Nephron (organoid): ENCODE results near the gene EGR4.

ENCODE experiments used
- H3K27ac Mint-ChIP-seq, 3 experiments: 2 replicates each; pipeline ENCODE4 v1.8.0; 2020; ENCODE audit warnings: mixed read lengths in 3 of 3, mild to moderate bottlenecking in 2 of 3, moderate library complexity in 1 of 3
- H3K27me3 Mint-ChIP-seq: 2 replicates; pipeline ENCODE4 v1.8.0; 2021; ENCODE audit warnings: low read depth, mild to moderate bottlenecking, moderate library complexity, mixed read lengths
- H3K36me3 Mint-ChIP-seq: 2 replicates; pipeline ENCODE4 v1.8.0; 2020; ENCODE audit warnings: low read depth, mixed read lengths
- H3K4me1 Mint-ChIP-seq: 2 replicates; pipeline ENCODE4 v1.8.0; 2020; ENCODE audit warnings: mixed read lengths
- H3K4me3 Mint-ChIP-seq, 3 experiments: 2 replicates each; pipeline ENCODE4 v1.8.0; 2020; ENCODE audit warnings: mild to moderate bottlenecking in 3 of 3, mixed read lengths in 3 of 3, moderate library complexity in 2 of 3
- H3K9me3 Mint-ChIP-seq: 2 replicates; pipeline ENCODE4 v1.8.0; 2020; ENCODE audit warnings: mixed read lengths
- TF ChIP-seq, protein P1 (sequence below), 3 experiments: fragments of 200-600 bp; sonication (generic); IDR thresholded peaks; one replicate each; pipeline ENCODE4 v1.5.0; 2021; ENCODE audit warnings: antibody characterized with exemption in 3 of 3; ENCODE audit not compliant: unreplicated experiment in 3 of 3

The EGR4 gene

DNA sequence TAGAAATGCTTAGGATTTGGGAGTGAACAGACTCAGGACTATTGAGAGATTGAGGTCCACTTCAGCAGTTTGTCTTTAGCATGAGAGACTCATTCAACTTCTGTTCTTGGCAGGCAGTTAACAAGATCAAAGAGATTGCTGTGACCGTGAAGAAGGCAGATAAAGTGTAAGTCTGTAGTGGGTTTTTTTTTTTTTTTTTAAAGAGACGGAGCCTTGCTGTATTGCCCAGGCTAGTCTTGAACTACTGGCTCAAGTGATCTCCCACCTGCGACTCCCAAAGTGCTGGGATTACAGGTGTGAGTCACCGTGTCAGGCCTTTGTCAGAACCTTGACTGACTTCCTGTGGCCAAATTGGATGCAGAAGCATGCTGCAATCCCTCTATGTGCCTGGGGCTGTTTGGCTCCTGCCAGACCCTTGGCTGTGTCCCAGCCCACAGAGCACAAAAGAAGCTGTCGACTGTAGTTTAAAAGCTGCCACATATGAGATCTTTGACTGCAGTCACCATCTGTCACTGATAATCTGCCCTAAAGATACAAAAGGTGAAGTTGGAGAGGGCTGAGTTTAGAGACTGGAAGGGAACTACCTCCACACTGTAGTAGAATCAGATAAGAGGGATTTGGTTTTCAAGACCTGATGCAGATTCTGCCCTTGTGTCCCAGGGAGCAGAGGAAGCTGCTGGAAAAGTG lies 49.3 kb downstream of the EGR4 start:
- H3K9me3 Mint-ChIP-seq: no peaks in the 10 kb centered on the region
- no peak overlapping the region for H3K27ac Mint-ChIP-seq
- H3K27me3 Mint-ChIP-seq: no peaks in the 10 kb centered on the region
- H3K36me3 Mint-ChIP-seq: peaks cover 59% of the 10 kb centered on the region
- no peak overlapping the region for H3K4me3 Mint-ChIP-seq
- TF ChIP-seq, protein P1, sequence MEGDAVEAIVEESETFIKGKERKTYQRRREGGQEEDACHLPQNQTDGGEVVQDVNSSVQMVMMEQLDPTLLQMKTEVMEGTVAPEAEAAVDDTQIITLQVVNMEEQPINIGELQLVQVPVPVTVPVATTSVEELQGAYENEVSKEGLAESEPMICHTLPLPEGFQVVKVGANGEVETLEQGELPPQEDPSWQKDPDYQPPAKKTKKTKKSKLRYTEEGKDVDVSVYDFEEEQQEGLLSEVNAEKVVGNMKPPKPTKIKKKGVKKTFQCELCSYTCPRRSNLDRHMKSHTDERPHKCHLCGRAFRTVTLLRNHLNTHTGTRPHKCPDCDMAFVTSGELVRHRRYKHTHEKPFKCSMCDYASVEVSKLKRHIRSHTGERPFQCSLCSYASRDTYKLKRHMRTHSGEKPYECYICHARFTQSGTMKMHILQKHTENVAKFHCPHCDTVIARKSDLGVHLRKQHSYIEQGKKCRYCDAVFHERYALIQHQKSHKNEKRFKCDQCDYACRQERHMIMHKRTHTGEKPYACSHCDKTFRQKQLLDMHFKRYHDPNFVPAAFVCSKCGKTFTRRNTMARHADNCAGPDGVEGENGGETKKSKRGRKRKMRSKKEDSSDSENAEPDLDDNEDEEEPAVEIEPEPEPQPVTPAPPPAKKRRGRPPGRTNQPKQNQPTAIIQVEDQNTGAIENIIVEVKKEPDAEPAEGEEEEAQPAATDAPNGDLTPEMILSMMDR (IDR thresholded peaks at IDR 0.05; ENCODE audit: unreplicated experiment in 3 of 3): no peak
- no peaks in the 10 kb centered on the region for H3K4me1 Mint-ChIP-seq
